Right lobe of liver (tissue), 6 donors: Measurements from ENCODE around the gene ARX. TPM values are rescaled to one million over a fixed set of nuclear protein-coding genes. Genes with fewer than 3 reads are reported as not detected.
A peak's percentile ranks its signal among the peaks of the same experiment; 100 is the strongest.

ENCODE experiments used
- ATAC-seq, 4 donors: fragments of 200-7000 bp; cut with Tn5 transposase; one replicate each; pipeline ENCODE4 v1.9.1; 2020; ENCODE audit warnings: mild to moderate bottlenecking in 4 of 4, moderate library complexity in 4 of 4
- DNase-seq, 3 donors: peaks; one replicate each; pipeline ENCODE4 v3.0.0-alpha.2; 2020
- H3K27ac ChIP-seq, 3 donors: fragments of 200-600 bp; one replicate each; pipeline ENCODE4 v1.8.0; 2022
- H3K27me3 ChIP-seq, 2 donors: fragments of 200-600 bp; one replicate each; pipeline ENCODE4 v1.8.0; 2022
- H3K36me3 ChIP-seq, 4 donors: fragments of 200-600 bp; sonication (generic) in 1 of 4; one replicate each; pipeline versions ENCODE4 v1.5.1 to v1.8.0; 2017 to 2022; ENCODE audit warnings: control low read depth in 1 of 4
- H3K4me1 ChIP-seq, 4 donors: fragments of 200-600 bp; sonication (generic) in 1 of 4; one replicate each; pipeline versions ENCODE4 v1.5.1 to v1.8.0; 2017 to 2022; ENCODE audit warnings: control low read depth in 1 of 4
- H3K4me3 ChIP-seq, 3 donors: fragments of 200-600 bp; one replicate each; pipeline ENCODE4 v1.8.0; 2022
- H3K9me3 ChIP-seq, 4 donors: fragments of 200-600 bp; sonication (generic) in 1 of 4; one replicate each; pipeline versions ENCODE4 v1.5.1 to v1.8.0; 2017 to 2022; ENCODE audit warnings: control low read depth in 1 of 4
- POLR2A ChIP-seq: fragments of 450-650 bp; IDR thresholded peaks from one replicate; pipeline ENCODE4 v1.6.1; 2017; ENCODE audit warnings: antibody characterized with exemption, mild to moderate bottlenecking
- WGBS: methylation state at CpG from one replicate; pipeline ENCODE4 v1.1.6; 2018; ENCODE audit warnings: low coverage, low lambda C conversion rate; ENCODE audit not compliant: insufficient coverage; ENCODE audit errors: missing lambda C conversion rate; 5-methylcytosine and 5-hydroxymethylcytosine counted together
- intact Hi-C, 2 donors: fragments of 100-400 bp; cut with DNase I; formaldehyde crosslinking; loops; one replicate each; pipeline versions ENCODE4 v1.11.2 to v1.14.1; 2022
- total RNA-seq, 6 experiments: library from RNA; depleted of rRNA in 2 of 6; stranded (reverse); fragments of >200 nt in 2 of 6; fragmentation: NEBNext Ultra II Directional in 3 of 6; extraction: Animal tissue kit (Norgen Biotek cat#: 25700) in 3 of 6; gene quantifications; one replicate each; pipeline versions ENCODE4 v1.1.0 to v1.2.4, GENCODE V29; 2016 to 2023
- TF ChIP-seq, protein P1 (sequence below), 4 donors: fragments of 200-600 bp in 3 of 4; fragments of 450-650 bp in 1 of 4; IDR thresholded peaks; one replicate each; pipeline versions ENCODE4 v1.5.1 to v1.8.0; 2016 to 2022; ENCODE audit warnings: antibody characterized with exemption in 4 of 4, mild to moderate bottlenecking in 2 of 4
- donor health status: DM: no; HTN: yes; CAD: no.
- donor health status: DM: no; HTN: no; CAD: no.
- donor health status: DM: no; HTN: no; CAD: no.
- donor health status: DM: no; HTN: yes; CAD: no.
- donor health status: DM: no; HTN: yes; CAD: no.

Gene ARX
- total RNA-seq, 6 experiments from 2014 or later, result not detected

DNA sequence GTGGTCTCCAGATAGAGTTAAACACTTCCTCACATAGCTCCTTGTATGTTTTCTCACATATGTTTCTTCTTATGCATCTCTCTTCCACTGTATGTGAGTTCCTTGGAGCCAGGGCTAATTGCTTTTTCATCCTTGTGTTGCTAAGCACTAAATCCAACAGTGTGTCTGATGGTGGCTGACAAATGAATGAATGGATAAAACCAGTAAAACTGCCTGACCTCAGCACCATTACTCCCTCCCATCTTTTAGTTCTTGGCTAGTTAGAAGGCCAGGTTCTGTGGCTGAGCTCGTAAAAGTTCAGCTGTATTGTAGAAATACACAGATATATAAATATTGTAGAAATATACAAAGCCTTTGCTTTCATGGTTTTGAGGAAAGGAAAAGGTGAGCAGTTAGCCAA is 50.4 kb downstream of the ARX start:
- Histone ChIP-seq H3K9me3 (no peaks in the 10 kb centered on the region), H3K27ac (no peak overlapping the region), H3K4me1 (no peaks in the 10 kb centered on the region), H3K4me3 (no peak overlapping the region), H3K27me3 (no peaks in the 10 kb centered on the region), H3K36me3 (no peaks in the 10 kb centered on the region)
- WGBS, result 64% methylated on average over 1 of the region's 1 CpG
- TF ChIP-seq, protein P1, sequence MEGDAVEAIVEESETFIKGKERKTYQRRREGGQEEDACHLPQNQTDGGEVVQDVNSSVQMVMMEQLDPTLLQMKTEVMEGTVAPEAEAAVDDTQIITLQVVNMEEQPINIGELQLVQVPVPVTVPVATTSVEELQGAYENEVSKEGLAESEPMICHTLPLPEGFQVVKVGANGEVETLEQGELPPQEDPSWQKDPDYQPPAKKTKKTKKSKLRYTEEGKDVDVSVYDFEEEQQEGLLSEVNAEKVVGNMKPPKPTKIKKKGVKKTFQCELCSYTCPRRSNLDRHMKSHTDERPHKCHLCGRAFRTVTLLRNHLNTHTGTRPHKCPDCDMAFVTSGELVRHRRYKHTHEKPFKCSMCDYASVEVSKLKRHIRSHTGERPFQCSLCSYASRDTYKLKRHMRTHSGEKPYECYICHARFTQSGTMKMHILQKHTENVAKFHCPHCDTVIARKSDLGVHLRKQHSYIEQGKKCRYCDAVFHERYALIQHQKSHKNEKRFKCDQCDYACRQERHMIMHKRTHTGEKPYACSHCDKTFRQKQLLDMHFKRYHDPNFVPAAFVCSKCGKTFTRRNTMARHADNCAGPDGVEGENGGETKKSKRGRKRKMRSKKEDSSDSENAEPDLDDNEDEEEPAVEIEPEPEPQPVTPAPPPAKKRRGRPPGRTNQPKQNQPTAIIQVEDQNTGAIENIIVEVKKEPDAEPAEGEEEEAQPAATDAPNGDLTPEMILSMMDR (IDR thresholded peaks at IDR 0.05), result no peak
- TF ChIP-seq POLR2A, result no peak
- intact Hi-C loops, result no loop called here
- ATAC-seq, result no peak
- DNase-seq, result no peak

DNA sequence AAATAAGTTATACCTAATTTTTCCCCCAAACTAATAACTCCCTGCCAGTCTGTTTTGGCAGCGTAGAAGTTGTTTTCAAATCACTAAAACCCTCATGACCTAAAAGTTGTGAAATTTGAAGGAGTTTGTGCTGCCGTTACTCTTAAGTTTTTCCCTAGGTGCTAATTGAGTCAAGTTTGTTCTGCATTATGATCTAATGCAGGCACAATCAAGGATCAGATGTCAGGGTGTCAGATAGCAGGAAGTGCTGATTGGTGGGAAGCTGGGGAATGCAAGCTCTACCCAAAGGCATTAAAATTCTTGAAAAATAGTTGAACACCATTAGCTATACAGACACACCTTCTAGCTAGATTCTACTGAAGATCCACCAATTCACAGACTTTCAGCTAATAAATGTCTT is 51.9 kb downstream of the ARX start:
- H3K4me1 ChIP-seq, result no peaks in the 10 kb centered on the region
- no peak overlapping the region for H3K27ac ChIP-seq
- H3K36me3 ChIP-seq, result no peaks in the 10 kb centered on the region
- DNase-seq (no peak), ATAC-seq (no peak)
- no peaks in the 10 kb centered on the region for H3K27me3 ChIP-seq
- WGBS, result 81% methylated on average over 2 of the region's 2 CpGs
- no peak overlapping the region for H3K4me3 ChIP-seq
- intact Hi-C loops, result no loop called here
- no peaks in the 10 kb centered on the region for H3K9me3 ChIP-seq
- no peak for TF ChIP-seq POLR2A
- TF ChIP-seq, protein P1 (IDR thresholded peaks at IDR 0.05), result no peak

DNA sequence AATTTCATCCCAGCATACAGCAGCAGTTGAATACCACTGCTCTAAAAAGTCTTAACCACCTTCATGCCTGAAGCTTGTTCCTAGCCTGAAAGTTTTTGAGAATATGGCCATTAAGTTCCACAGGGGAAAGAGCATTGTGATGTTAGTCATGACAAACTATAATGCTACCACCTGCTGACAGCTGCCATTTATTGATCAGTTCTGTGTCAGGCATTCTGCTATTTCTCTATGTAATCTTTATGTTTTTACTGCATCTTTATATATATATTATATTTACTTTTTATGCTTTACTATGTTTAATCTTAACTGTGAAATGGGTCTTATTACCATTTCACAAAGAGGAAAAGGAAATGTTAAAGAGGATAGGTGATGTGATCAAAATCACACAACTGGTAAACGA is 54.0 kb downstream of the ARX start:
- WGBS, result 53% methylated on average over 1 of the region's 1 CpG
- TF ChIP-seq POLR2A, result no peak
- TF ChIP-seq, protein P1 (IDR thresholded peaks at IDR 0.05), result no peak
- no peak overlapping the region for H3K4me3 ChIP-seq
- DNase-seq, result no peak
- ATAC-seq, result no peak
- no peaks in the 10 kb centered on the region for H3K36me3 ChIP-seq
- no peaks in the 10 kb centered on the region for H3K27me3 ChIP-seq
- H3K4me1 ChIP-seq, result no peaks in the 10 kb centered on the region
- intact Hi-C loops, result no loop called here
- no peak overlapping the region for H3K27ac ChIP-seq
- H3K9me3 ChIP-seq, result no peaks in the 10 kb centered on the region

- H3K4me1 ChIP-seq, result no peaks in the 10 kb centered on the region
- H3K36me3 ChIP-seq, result no peaks in the 10 kb centered on the region
- intact Hi-C loops, result no loop called here
- H3K4me3 ChIP-seq, result no peak overlapping the region
- H3K9me3 ChIP-seq, result no peaks in the 10 kb centered on the region
- no peak for TF ChIP-seq POLR2A
- TF ChIP-seq, protein P1 (IDR thresholded peaks at IDR 0.05), result no peak
- peak in 1 of 4 donors; percentile 25 for ATAC-seq
- no peaks in the 10 kb centered on the region for H3K27me3 ChIP-seq
- DNase-seq, result no peak
- no peak overlapping the region for H3K27ac ChIP-seq
Measured at GRCh38 chrX:24956828-24957227, 58.9 kb downstream of the ARX start.

DNA sequence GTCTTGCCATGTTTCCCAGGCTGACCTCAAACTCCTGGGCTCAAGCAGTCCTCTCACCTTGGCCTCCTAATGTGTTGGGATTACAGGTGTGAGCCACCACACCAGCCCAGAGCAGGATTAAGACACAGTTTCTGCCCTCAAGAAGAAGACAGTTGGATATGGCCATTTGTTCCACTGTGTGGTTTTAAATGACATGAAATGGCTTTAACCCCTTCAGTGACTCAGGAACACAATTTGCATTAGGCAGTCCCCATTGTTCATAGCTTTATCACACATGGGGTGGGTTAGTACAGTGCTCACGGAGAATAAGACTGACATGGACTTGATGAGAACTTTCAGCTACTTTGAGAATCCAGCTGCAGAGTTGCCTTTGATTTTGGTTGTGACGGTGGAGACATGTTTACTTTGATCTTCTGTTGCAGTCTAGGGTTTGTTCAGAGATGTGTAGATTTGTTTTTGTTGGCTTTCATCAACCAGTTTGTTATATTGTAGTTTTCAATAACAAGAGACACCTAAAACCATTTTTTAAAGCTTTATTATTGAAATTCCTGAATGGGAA is 60.3 kb downstream of the ARX start:
- Histone ChIP-seq H3K27me3 (no peaks in the 10 kb centered on the region), H3K36me3 (no peaks in the 10 kb centered on the region), H3K4me1 (no peaks in the 10 kb centered on the region), H3K27ac (no peak overlapping the region), H3K9me3 (no peaks in the 10 kb centered on the region), H3K4me3 (no peak overlapping the region)
- DNase-seq, result no peak
- intact Hi-C loops, result no loop called here
- 70% methylated on average over 1 of the region's 2 CpGs for WGBS
- ATAC-seq, result no peak
- TF ChIP-seq POLR2A, result no peak
